ENCODE measurements around the gene RORC.

The RORC gene

GRCh38 chr1:151853411-151853943, 21.9 kb upstream of the RORC start, which contains the start of gene THEM5:
THEM5 (minus strand) TSS chr1:151853712; CDS start chr1:151853565, 147 bp downstream.
- peak; percentile 16 for DNase-seq (ENCODE audit: low read depth)
- TF ChIP-seq MYC (IDR thresholded peaks at IDR 0.05; ENCODE audit: low read depth, low read length): no peak
- TF ChIP-seq MAX (IDR thresholded peaks at IDR 0.05; ENCODE audit: low read depth, low read length): no peak

GRCh38 chr1:151852733-151853132, 21.1 kb upstream of the RORC start:
- TF ChIP-seq MYC (IDR thresholded peaks at IDR 0.05; ENCODE audit: low read depth, low read length) (no peak), CTCF (IDR thresholded peaks at IDR 0.05; ENCODE audit: low read depth, low read length) (no peak), MAX (IDR thresholded peaks at IDR 0.05; ENCODE audit: low read depth, low read length) (no peak), POLR2A (IDR thresholded peaks at IDR 0.05; ENCODE audit: extremely low read depth, insufficient read length) (no peak)
- no peak for DNase-seq (ENCODE audit: low read depth)
- H3K4me3 ChIP-seq (ENCODE audit: low read depth, low read length): no peak overlapping the region

More at GRCh38 chr1:151853411-151853943, 21.9 kb upstream of the RORC start, which contains the start of gene THEM5:
- no peak within 1 kb of the TSS for H3K4me3 ChIP-seq (ENCODE audit: low read depth, low read length)

GRCh38 chr1:151851886-151852285, 20.3 kb upstream of the RORC start:
- no peak for DNase-seq (ENCODE audit: low read depth)

GRCh38 chr1:151849871-151850270, 18.3 kb upstream of the RORC start:
- TF ChIP-seq POLR2A (IDR thresholded peaks at IDR 0.05; ENCODE audit: extremely low read depth, insufficient read length) (no peak), CTCF (IDR thresholded peaks at IDR 0.05; ENCODE audit: low read depth, low read length) (no peak)
- H3K4me3 ChIP-seq (ENCODE audit: low read depth, low read length): no peak overlapping the region
- DNase-seq (ENCODE audit: low read depth): no peak

More at GRCh38 chr1:151851886-151852285, 20.3 kb upstream of the RORC start:
- H3K4me3 ChIP-seq (ENCODE audit: low read depth, low read length): no peak overlapping the region
- TF ChIP-seq CTCF (IDR thresholded peaks at IDR 0.05; ENCODE audit: low read depth, low read length) (no peak), MYC (IDR thresholded peaks at IDR 0.05; ENCODE audit: low read depth, low read length) (no peak), POLR2A (IDR thresholded peaks at IDR 0.05; ENCODE audit: extremely low read depth, insufficient read length) (no peak), MAX (IDR thresholded peaks at IDR 0.05; ENCODE audit: low read depth, low read length) (no peak)

- DNase-seq (ENCODE audit: low read depth): no peak
- H3K4me3 ChIP-seq (ENCODE audit: low read depth, low read length): no peak overlapping the region
- TF ChIP-seq MAX (IDR thresholded peaks at IDR 0.05; ENCODE audit: low read depth, low read length) (no peak), MYC (IDR thresholded peaks at IDR 0.05; ENCODE audit: low read depth, low read length) (no peak), POLR2A (IDR thresholded peaks at IDR 0.05; ENCODE audit: extremely low read depth, insufficient read length) (no peak), CTCF (IDR thresholded peaks at IDR 0.05; ENCODE audit: low read depth, low read length) (no peak)
Observed at GRCh38 chr1:151849126-151849525, 17.5 kb upstream of the RORC start.

GRCh38 chr1:151847867-151848596, 16.4 kb upstream of the RORC start:
- H3K4me3 ChIP-seq (ENCODE audit: low read depth, low read length): no peak overlapping the region
- no peak for DNase-seq (ENCODE audit: low read depth)
- TF ChIP-seq CTCF (IDR thresholded peaks at IDR 0.05; ENCODE audit: low read depth, low read length): no peak
- no peak for TF ChIP-seq MAX (IDR thresholded peaks at IDR 0.05; ENCODE audit: low read depth, low read length)
- TF ChIP-seq MYC (IDR thresholded peaks at IDR 0.05; ENCODE audit: low read depth, low read length): no peak
- TF ChIP-seq POLR2A (IDR thresholded peaks at IDR 0.05; ENCODE audit: extremely low read depth, insufficient read length): no peak
